ENCODE data around the gene KMT2C.

DNA sequence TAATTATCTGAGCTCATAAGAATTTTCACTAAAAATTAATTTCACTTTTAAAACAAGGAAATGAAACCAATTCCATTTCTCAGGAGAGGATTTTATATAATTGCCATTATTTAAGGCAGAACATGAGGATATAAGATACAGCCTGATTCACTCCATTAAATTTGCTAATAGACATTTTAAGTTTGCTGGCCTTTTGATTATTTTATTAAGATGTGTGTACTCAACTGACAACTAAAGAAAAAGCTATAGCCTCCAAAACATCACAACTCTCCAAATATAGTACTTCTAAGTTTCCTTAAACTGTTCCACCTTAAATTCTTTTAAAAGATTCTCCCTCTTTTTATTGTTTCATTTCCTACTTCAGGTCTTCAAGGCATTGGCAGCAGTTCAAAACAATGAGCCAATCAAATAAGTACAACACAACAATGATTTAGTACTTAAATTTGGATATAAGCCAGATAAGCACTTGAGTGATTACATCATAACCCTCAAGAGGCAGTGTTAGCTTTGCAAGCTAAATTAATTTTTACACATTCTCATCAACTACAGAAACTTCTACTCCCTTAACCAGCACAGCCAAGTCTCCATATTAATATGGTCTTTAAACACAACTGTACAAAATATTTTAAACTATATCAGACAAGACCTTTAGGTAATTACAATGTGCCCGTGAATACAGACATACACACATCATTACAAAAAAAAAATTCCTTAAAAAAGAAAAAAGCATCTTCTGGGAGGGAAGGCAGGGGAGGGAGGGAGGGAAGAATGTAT, 121.8 kb downstream of the KMT2C start:
- TF ChIP-seq CTCF (IDR thresholded peaks at IDR 0.05) (no peak), POLR2A (IDR thresholded peaks at IDR 0.05) (no peak)
